ENCODE results near the gene ANKS1A.
"Not testable (repeated sequence)": the region's sequence is repeated elsewhere in the genome, so short reads cannot be mapped to it uniquely, and the experiment has no call there.

ANKS1A gene, protein sequence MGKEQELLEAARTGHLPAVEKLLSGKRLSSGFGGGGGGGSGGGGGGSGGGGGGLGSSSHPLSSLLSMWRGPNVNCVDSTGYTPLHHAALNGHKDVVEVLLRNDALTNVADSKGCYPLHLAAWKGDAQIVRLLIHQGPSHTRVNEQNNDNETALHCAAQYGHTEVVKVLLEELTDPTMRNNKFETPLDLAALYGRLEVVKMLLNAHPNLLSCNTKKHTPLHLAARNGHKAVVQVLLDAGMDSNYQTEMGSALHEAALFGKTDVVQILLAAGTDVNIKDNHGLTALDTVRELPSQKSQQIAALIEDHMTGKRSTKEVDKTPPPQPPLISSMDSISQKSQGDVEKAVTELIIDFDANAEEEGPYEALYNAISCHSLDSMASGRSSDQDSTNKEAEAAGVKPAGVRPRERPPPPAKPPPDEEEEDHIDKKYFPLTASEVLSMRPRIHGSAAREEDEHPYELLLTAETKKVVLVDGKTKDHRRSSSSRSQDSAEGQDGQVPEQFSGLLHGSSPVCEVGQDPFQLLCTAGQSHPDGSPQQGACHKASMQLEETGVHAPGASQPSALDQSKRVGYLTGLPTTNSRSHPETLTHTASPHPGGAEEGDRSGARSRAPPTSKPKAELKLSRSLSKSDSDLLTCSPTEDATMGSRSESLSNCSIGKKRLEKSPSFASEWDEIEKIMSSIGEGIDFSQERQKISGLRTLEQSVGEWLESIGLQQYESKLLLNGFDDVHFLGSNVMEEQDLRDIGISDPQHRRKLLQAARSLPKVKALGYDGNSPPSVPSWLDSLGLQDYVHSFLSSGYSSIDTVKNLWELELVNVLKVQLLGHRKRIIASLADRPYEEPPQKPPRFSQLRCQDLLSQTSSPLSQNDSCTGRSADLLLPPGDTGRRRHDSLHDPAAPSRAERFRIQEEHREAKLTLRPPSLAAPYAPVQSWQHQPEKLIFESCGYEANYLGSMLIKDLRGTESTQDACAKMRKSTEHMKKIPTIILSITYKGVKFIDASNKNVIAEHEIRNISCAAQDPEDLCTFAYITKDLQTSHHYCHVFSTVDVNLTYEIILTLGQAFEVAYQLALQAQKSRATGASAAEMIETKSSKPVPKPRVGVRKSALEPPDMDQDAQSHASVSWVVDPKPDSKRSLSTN

GRCh38 chr6:34888874-34889555, at the start of gene ANKS1A:
Gene ANKS1A, plus strand, starts transcription at chr6:34889255. Its CDS starts 148 bp downstream, at chr6:34889403.
- DNase-seq (ENCODE audit: low read depth): no peak
- TF ChIP-seq, protein P1, sequence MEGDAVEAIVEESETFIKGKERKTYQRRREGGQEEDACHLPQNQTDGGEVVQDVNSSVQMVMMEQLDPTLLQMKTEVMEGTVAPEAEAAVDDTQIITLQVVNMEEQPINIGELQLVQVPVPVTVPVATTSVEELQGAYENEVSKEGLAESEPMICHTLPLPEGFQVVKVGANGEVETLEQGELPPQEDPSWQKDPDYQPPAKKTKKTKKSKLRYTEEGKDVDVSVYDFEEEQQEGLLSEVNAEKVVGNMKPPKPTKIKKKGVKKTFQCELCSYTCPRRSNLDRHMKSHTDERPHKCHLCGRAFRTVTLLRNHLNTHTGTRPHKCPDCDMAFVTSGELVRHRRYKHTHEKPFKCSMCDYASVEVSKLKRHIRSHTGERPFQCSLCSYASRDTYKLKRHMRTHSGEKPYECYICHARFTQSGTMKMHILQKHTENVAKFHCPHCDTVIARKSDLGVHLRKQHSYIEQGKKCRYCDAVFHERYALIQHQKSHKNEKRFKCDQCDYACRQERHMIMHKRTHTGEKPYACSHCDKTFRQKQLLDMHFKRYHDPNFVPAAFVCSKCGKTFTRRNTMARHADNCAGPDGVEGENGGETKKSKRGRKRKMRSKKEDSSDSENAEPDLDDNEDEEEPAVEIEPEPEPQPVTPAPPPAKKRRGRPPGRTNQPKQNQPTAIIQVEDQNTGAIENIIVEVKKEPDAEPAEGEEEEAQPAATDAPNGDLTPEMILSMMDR (conservative IDR thresholded peaks at IDR 0.05; ENCODE audit: low read depth, low read length): no peak
- peak within 1 kb of the TSS; percentile 91 for H3K4me3 ChIP-seq (ENCODE audit: low read depth, low read length)

DNA sequence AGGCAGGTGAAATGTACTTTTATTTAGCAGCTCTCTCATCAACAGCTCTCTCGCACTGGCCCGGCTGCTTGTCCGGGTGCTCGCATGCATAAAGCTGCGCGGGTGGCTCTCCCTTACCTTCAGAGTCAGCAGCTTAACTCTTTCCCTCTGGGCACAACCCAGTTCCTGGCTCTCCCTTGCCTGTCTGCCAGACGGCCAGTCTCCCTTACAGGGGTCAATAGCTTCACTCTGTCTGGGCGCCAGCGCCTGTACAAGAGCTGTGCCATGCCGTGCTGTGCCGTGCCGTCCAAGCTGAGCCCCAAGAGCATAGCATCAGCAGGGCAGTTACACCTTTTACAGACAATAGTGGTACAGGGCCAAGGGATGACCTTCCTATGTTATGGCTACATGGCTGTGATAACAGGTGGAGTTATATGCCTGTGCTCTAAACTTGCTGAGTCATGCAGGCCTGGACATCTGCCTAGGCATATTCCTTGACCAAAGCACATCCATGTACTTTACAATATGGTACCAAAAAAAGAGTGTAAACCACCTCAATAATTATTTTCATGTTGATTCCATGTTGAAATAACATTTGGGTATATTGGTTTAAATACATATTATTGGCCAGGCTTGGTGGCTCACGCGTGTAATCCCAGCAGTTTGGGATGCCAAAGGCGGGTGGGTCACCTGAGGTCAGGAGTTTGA, 49.2 kb upstream of the ANKS1A start:
- no peak for DNase-seq (ENCODE audit: low read depth)
- TF ChIP-seq, protein P1 (conservative IDR thresholded peaks at IDR 0.05; ENCODE audit: low read depth, low read length): no peak
- no peak overlapping the region for H3K4me3 ChIP-seq (ENCODE audit: low read depth, low read length)

GRCh38 chr6:34849066-34849465, 40.0 kb upstream of the ANKS1A start:
- not testable (repeated sequence) for H3K4me3 ChIP-seq (ENCODE audit: low read depth, low read length); DNase-seq (ENCODE audit: low read depth)

DNA sequence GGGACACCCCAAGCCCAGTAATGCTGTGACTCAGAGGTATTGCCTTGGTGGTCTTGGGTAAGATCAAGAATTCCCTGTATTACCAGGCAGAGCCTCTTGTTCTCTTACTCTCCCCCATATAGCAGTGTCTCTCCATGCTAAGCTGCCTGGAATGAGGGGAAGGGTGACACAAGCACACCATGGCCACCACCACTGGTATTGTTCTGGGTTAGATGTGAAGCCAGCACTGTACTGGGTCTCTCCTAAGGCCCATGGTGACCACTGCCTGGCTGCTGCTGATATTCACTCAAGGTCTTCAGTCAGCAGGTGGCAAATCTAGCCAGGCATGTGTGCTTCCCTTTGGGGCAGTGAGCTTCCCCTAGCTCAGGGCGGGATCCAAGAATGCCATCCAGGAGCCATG, 37.7 kb upstream of the ANKS1A start:
- H3K4me3 ChIP-seq (ENCODE audit: low read depth, low read length): no peak overlapping the region
- DNase-seq (ENCODE audit: low read depth): no peak
- TF ChIP-seq, protein P1 (conservative IDR thresholded peaks at IDR 0.05; ENCODE audit: low read depth, low read length): no peak

DNA sequence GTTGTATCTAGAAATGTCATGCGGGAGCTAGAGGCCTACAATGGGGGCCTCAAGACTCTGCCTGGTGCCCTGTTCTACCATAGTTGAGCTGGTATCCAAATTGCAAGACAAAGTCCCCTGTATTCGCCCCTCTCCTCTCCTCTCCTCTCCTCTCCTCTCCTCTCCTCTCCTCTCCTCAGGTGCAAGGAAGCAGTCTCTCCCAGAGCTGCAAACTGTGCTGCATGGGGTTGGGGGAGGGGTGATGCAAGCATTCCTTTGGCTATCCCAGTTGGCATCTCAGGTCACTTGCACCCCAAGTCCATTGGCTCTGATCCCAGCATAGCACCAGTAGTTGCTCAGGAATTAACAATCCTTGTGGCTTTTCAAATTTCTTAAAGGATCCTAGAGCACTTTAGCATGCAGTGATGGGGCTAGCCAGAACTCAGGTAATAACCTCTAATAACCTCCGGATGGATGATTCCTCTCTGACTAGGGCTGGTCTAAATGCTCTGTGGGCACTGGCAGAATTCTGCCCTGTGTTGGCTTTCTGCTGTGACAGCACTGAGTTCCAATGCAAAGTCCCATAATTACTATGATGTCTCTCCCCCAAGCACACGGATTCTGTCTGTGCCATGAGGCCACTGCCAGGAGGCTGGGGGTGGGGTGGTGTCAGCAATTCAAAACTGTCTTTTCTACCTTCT, 36.5 kb upstream of the ANKS1A start:
- TF ChIP-seq, protein P1 (conservative IDR thresholded peaks at IDR 0.05; ENCODE audit: low read depth, low read length): no peak
- peak; percentile 11 for DNase-seq (ENCODE audit: low read depth)
- H3K4me3 ChIP-seq (ENCODE audit: low read depth, low read length): no peak overlapping the region

- no peak overlapping the region for H3K4me3 ChIP-seq (ENCODE audit: low read depth, low read length)
- no peak for DNase-seq (ENCODE audit: low read depth)
- TF ChIP-seq, protein P1 (conservative IDR thresholded peaks at IDR 0.05; ENCODE audit: low read depth, low read length): no peak
Measured at GRCh38 chr6:34855463-34855862, 33.6 kb upstream of the ANKS1A start.

Measured in choroid plexus epithelial cell (primary cell).